Activated CD8-positive, alpha-beta memory T cell treated with anti-CD3 and anti-CD28 coated beads for 24 hours (primary cell): ENCODE results near the gene STK32C.
"Not testable (repeated sequence)": the region's sequence is repeated elsewhere in the genome, so short reads cannot be mapped to it uniquely, and the experiment has no call there.

ENCODE experiments used
- DNase-seq: peaks from one replicate; pipeline ENCODE4 v3.0.0-alpha.2; 2020

Gene STK32C

DNA sequence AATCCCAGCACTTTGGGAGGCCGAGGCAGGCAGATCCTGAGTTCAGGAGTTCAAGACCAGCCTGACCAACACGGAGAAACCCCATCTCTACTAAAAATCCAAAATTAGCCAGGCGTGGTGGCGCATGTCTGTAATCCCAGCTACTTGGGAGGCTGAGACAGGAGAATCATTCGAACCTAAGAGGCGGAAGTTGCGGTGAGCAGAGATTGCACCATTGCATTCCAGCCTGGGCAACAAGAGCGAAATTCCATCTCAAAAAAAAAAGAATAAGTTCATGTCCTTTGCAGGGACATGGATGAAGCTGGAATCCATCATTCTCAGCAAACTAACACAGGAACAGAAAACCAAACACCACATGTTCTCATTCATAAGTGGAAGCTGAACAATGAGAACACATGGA lies 7.1 kb upstream of the STK32C start:
- DNase-seq = not testable (repeated sequence)

DNA sequence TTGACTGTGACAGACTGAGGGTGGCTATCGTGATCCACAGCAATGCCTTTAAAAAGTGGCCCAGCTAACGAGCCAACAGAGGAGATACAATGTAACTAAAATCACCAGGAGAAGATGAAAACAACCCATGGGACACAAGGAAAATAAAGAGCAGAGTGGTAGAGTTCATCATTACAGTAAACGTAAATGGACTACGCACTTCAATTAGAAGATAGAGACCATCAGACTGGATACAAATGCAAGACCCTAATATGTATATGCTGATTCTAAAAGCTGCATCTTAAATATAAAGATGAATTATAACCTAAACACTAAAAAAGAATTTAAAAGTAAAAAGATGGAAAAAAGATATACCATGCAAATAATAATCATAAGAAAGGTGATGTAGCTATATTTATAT lies 6.6 kb upstream of the STK32C start:
- DNase-seq = no peak

DNA sequence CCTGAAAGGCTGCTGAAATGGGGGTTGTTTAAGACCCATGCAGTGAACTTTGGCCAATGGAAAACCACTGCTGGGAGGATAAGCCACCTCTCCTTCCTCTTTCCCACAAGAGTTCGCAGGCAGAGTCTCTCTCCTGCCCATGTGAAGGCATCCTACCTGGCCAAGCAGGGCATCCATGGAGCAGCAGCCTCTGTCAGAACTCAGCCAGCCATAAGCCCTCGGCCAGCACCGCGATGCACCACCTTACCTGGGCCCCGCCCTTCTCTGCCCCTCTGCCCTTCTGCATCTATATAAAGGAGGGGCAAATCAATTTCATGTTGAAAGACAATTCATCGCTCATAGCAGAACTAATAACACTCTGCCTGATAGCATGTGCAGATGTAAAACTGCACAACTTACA lies 6.1 kb upstream of the STK32C start:
- no peak for DNase-seq

DNA sequence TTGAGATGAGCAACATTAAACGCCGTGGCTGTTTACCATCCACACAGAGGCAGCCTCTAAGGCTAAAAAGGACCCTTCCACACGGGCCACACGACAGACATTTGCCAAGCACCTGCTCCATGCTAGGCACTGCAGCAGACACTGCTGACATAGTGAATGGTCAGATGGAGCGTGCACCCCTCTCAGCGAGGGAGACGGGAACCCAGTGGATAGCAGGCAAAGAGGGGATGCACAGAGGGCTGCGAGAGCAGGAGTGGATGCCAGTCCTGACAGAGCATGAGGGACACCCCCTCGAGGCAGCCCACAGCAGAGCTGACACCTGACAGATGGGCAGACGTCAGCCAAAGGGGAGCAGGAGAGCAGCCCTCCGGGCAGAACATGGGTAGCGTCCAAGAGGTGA lies 5.6 kb upstream of the STK32C start:
- DNase-seq = no peak

DNA sequence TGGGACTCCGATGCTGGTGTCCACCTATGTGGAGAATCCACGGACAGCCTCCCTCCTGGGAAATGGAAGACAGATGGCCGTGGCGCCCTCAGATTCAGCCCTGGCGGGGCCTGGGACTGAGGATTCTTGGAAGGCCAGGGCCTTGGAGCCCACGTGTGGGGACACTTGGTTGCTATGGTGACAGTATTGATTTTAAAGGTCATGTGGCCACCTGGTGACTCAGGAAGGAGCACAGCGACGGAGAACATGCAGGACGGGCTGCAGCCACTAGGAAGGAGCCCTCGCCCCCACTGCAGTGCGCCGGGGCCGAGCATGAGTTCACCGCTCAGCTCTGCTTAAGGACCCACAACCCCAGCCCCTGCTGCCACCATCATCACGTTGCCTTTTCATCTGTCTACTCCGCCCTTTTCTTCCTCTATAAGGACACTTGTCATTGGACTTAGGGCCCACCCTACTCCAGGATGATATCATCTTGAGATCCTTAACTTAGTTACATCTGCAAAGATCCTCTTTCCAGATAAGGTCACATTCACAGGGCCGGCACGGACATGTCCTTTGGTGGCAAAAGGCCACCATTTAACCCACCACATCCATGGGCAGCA lies 3.7 kb upstream of the STK32C start:
- DNase-seq = no peak

DNA sequence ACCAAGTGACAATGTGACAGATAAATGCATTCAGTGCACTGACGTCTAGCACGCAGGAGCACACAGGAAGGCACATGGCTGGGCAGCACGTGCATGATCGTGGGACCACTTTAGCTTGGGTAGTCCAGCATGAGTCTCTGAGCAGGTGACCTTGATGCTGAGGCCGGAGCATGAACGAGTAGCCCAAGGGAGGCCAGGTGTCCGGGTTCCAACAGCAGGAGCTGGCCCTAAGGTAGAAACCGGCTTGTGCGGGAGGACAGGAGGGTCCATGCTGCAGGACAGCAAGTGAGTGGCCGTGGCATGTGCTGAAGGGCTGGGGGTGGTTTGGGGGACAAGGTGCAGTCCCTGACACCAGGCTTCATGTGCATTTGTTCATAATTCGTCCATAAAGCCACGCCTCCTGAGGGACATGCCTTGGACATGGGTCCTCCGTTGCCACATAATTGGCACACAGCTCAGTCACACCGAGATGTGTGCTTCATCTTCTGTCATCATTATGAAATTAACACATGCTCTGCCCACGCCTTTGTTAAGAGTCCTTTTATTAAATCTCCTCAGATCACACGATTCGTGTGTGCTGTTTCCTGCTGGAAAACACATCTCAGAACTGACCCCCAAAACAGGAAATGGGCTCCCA lies 3.1 kb upstream of the STK32C start:
- DNase-seq = no peak

DNA sequence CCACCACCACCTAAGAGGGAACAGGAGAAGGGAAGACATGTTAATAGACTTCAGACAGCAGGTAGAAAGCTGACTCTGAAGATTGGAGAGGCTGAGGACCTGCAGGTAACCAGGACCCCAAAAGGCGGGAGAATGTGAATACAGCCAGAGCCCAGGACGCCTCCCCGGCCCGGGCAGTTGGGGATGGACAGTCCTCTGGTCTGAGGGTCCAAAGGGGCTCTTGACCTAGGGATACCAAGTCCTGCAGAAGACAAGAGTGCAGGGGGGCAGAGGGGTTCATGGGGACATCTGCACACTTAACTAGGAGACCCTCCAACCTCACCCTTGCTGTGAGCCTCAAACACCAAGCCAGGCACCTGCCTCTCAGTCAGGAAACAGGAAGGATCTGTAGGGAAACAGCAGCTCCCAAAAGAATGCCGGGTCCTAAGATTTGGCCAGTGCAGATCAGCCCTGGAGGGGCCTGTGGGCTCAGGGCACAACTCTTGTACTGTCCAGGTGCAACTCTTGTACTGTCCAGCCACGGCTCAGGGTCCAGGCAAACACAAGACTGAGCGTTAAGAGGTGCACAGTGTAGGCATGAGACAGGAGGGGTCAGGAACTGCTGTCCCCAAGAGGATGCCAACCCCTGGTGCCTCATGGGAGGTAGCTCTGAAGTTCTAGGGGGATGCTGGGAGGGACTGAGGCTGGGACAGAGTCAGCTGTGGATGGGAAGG lies 2.3 kb upstream of the STK32C start:
- no peak for DNase-seq

DNA sequence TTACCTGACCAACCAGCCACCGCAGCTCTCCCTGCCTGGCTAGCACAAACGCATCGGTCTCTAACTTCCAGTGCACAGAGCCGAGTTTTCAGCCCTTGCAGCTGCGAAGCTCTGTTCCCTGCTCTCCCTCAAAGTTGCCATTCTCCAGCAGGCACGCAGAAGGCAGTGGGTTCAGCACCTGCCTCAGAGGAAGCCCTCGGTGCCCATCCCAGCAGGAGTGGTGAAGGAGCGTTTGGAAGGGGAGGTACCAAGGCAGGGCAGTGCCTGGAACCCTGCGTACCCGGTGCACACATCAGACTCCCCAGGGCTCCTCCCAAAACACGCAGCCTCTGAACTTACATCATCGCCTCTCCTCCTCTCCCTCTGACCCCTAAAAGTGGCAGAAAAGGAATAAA lies 1.7 kb upstream of the STK32C start:
- DNase-seq = no peak

DNA sequence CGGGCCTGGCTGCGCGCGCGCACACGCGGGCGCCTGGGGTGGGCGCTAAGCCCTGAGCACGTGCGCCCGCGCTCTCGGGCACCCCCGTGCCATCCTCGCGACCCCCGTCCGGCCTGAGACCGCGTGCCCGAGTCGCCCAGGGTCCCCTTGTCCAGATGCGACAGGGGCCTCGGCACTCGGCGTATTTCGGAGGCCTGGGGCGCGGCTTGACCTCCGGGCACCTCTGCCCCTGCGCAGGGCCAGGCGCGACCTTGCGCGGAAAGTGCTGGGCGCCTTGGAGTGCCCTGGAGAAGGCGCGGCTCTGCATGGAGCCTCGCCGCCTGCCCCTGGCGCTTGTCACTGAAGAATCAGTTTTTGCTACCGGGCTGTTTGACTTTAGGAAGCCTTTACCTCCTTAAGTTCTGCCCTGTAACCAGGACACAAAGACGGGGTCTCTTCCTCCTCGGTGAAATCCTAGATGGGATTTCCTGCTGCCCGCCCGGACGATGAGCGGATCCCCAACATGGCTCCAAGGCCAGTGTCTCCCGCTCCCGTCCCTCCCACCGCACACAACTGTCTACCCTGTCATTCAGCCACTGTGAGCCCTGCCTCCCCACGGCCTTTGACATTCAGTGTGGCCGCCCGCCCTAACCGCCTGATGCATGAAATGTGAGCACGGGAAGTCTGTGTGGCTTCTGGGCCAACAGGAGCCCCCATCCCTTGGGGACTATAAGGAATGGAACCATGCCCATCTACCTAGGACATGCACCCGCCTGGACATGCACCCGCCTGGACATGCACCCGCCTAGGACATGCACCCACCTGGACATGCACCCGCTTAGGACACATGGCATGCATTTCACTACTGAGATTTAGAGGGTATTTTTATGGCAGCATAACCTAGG lies 1.1 kb upstream of the STK32C start:
- peak; percentile 74 for DNase-seq

DNA sequence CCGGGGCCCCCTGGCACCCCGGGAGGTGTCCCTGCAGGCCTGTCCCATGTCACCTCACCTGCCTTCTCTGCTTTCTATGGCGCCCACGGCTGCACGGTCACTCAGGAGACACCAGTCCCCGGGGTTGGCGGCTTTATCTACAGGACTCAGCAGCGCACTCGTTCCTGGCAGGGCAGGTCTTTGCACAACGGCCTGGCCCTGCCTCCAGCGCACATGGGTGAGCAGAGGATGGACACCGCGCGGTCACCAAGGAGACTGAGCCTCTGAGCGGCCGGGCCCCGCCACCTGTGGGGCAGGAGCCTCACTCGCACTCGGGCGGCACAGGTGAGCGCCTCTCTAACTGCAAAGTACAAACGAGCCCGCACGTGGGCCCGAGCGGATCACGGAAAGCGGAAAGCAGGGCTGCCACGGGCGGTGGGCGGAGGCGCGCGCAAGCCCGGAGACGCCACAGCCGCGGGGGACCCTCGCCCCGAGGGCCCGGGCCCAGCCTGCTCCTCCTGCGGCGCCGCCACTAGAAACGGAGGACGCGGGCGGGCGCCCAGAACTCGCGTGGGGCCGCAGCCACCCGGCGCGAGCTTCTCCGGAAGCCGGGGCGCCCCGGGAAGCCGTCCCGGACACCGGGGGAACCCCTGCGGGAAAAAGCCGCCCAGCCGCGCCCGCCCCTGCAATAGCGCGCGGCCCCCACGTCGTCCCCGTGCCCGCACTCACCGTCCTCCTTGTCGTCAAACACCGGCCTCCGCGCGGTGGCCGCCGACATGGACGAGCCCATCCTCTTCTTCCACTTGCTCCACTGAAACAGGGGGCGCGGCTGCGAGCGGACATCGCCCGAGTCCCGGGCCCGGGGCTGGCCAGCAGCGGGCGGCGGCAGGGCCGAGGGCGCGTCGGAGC lies 642 bp downstream of the STK32C start:
- DNase-seq = peak; percentile 79

DNA sequence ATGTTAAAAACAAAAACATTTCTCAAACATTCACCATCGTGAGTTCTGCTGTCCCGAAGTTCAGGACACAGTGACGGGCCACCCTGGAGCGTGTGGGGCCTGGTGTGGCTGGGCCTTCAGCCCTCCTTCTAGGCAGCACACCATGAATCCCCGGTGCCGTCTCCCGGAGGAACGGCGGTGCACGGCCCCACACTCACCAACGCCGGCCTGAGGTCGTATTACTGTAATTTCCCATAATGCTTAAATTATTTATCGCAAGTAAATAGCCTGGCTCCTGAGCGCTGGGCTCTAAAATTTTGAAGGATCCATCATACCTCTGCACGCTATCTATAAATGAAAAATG lies 1.4 kb downstream of the STK32C start:
- DNase-seq = no peak

DNA sequence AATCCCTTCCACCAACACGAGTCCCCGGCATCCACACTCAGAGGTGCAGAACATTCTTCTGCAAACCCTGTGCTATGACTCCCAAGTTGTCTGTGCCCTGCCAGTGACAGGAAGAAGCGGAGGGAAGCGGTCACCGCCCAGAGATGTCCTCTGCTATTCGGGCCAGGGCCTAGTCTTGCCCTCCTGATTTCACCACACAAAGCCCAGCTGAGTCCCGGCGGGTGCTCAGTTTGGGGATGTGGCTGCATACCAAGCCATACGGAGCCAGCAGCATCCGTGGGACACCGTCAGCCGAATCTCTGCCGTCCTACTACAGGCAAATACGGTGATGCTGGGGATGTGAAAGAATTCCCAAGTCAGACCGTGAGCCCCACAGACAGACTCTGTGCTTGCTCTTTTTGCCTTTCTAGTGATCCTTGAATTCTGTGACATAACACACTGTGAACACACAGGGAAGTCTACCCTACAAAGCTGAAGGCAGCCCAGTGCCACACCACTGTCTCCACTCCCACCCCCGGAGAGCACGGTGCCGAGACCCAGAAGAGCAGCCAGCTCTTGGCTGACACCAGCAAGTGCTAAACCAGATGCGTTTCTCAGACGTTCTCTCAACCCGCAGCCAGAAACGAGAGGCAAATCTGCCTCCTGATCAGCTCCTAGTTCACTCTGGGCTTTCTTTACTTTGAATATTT lies 2.0 kb downstream of the STK32C start:
- DNase-seq = no peak

DNA sequence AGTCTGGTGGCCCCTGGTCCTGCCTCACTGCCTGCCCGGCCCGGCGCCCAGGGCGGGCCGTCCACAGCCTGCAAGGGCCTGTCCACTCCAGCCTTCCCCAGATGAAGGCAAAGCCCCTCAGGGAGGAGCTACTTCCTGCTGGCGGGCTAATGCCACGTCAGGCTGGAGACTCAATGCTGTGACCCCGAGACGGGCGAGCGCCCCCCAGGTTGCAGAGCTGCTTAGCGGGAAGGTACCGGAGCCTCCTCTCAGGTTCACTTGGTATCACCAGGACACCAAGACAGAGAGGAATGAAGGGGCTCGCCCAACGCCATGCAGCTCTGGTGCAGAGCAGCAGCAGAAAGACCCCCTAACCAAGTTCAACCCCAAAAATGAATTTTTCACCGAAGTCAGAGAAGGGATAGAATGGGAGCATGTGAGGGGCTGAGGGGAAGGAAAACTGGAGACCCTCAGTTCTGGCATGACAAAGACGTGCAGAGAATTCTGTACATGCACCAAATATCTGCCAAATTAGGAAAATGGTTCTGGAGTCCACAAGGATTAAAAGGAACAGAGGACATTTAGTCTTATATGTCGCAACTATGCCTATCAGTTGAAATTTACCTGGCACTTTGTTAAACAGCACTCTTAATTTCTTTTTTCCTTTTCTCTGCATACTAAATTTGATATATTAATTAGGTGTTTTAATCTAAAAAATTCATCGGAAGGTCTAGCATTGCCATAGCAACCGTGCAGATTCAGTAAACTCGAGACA lies 2.8 kb downstream of the STK32C start:
- no peak for DNase-seq

DNA sequence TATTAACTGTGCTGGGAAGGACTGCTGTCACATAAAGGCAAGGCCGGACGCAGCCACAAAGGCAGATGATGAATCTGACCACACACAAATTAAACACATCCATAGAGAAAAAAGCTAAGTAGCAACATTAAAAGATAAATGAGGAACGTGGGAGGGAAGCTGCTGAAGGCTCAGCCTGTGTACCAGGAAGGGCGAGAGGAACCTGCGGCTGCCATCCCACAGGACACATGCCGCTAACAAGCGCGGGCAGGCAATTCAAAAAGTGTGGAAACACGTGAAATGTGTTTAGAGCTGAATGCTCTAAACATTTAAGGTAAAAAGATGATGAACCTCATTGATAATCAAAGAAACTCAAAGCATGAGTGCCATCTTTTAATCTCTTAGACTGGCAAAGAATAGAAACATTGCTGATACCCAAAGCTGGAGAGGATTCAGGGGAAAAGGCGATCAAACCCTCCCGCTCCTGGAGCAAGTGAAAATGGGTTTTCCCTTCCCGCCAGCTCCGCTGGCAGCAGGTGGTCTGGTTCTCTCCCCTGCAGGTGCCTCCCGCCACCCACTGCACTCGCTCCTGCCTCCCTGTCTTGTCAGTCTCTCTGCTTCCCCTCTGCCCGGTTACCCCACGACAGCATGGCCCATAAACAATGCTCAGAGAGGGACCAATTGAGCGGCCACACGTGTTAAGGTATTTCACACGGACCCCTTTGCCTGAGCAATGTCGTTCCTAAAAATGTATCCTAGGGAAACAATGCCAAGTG lies 4.2 kb downstream of the STK32C start:
- no peak for DNase-seq

DNA sequence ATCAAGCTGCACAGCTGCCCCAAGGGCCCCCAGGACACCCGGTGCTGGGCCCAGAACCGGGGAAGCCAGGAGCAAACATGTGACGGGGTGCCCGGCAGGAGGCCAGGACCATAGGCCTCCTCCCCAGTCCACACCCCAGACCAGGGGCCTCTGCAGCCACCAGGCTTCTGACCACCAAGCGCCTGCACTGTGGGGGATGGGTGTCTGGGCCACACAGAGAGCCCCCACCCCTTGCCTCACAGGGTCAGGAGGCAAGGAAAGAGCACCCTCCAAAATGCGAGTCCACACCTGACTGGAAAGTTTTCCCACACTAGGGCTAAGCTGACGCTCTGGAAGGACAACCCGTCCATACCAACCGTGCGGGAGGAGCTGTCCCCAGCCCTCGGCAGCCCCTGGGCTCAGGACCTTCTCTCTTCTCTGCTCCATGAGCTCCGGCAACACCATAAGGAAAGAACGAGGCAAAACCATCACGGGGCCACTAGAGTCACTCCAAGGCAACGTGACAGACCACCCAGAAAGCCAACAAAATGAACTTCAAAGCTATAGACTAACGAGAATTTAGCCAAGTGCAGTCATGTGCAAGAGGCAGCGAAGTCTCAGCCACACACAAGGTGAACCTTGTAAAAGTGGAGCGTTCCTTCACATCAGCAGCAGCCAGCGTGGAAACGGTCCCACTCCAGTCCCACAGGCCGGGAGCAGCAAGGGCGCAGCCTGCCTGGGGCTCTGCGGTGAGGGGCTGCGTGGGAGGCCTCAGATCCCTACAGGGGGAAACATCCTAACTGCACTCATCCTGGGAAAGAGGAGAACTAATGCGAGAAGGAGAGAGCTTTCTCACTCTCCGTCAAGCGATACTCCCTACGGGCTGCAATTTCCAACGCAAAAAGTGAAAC lies 5.1 kb downstream of the STK32C start:
- DNase-seq = no peak

DNA sequence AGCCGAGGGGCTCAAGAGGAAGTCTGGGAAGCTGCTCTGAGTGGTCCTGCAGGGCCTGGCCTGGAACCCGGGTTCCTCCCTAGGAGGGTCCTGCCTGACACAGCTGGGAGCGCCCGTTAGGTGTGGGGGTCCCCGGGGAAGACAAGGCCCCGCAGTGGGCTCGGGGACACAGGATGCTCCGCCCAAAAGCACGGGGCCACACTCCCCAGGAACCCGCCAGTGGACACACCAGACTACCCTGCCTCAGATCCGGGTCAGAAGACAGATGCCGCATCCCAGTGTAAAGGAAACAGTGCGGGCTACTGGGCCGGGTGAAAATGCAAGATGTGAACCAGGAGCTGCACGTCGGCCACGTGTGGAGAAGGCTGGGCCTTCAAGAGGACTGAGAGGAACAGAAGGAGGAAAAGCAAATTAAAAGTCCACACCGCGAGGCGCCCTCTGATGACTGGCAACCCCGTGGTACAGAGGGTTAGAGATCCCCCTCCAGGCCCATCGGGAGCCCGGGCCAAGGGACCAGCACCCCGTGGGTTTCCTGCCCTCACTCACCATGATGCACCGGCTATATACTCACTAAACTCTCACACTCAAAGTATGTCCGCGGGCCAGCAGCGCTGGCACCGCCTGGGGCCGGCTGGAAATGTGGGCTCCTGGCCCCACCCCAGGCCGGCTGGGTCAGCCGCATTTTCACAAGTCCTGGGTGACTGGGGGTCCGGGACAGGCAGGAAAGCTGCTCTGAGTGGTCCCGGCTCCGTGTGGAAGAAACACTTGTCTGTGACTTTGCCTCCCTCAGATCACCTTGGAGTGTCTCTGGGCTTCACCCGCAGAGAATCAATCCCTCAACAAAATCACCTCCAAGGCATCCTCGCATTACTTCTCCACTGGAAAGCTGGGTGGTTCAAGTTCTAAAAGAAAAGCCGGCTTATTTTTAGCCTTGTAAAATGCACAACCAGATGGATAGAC lies 6.1 kb downstream of the STK32C start:
- no peak for DNase-seq

DNA sequence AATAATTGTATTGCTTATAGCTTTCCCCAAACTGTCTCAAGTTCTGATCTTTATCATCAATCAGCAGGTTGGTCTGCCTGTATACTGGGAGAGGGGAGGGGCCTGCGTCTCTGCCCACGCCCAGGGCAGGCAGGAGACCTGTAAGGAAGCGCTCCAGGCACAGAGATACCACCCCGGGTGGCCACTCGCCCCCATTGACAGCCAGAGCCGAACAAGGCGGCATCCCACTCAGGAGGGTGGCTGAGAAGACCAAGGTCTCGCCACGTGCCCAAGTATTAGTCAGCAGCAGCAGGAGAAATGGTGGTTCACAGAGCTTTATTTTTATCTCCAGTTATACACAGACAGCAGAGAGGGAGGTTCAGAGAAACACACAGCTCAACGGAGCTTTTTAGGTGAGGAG lies 7.2 kb downstream of the STK32C start:
- no peak for DNase-seq
